GM12878 (cell line): ENCODE measurements around the gene NELFB. TPM values are rescaled to one million over a fixed set of nuclear protein-coding genes. Genes with fewer than 3 reads are reported as not detected.

ENCODE experiments used
- ATAC-seq: fragments of 200-7000 bp; cut with Tn5 transposase; 3 replicates; pipeline ENCODE4 v1.9.1; 2020; ENCODE audit warnings: mild to moderate bottlenecking, moderate library complexity
- BruUV-seq: library from RNA; stranded (reverse); fragments of 400-500 nt; replicated peaks from 2 replicates; lab custom pipeline; 2021; lab: Mats Ljungman, UMichigan
- CTCF ChIA-PET: fragments of 300-600 bp; sonication (Branson Sonifier 250); formaldehyde crosslinking; extraction: SDS; loops from one replicate; lab custom pipeline; 2021; ENCODE audit warnings: inconsistent platforms; lab: Yijun Ruan, JAX
- POLR2A ChIA-PET: fragments of 350-600 bp; formaldehyde crosslinking; extraction: SDS; loops from one replicate; lab custom pipeline; 2021; ENCODE audit warnings: inconsistent platforms; lab: Charles Lee
- RAD21 ChIA-PET: fragments of 300-600 bp; sonication (Branson Sonifier 250); formaldehyde crosslinking; loops from one replicate; lab custom pipeline; 2023; ENCODE audit warnings: antibody characterized with exemption; ENCODE audit not compliant: unreplicated experiment; lab: Charles Lee
- SMC1A ChIA-PET: fragments of 300-600 bp; sonication (Branson Sonifier 250); formaldehyde crosslinking; loops from one replicate; lab custom pipeline; 2023; ENCODE audit not compliant: unreplicated experiment, uncharacterized antibody; lab: Charles Lee
- DNase-seq: peaks from one replicate; pipeline ENCODE4 v3.0.0-alpha.2; 2011; ENCODE audit warnings: low read depth, low spot score
- FAIRE-seq: peaks from 3 replicates; lab custom pipeline; 2011; peaks lifted over from hg19 to GRCh38; lab: Jason Lieb, UNC
- H2AFZ ChIP-seq: 2 replicates; pipeline ENCODE4 v1.6.0; 2011; ENCODE audit warnings: low read depth, low read length, control low read depth; ENCODE audit not compliant: control insufficient read depth
- H3K27ac ChIP-seq: 2 replicates; pipeline ENCODE4 v1.5.1; 2011; ENCODE audit warnings: control low read depth; ENCODE audit not compliant: control insufficient read depth, insufficient read depth
- H3K27me3 ChIP-seq, 2 experiments: replicated peaks in 1 of 2; 2 replicates each; pipeline versions ENCODE4 v1.6.0 to v1.6.1; 2011; ENCODE audit warnings: low read length in 1 of 2; ENCODE audit not compliant: control insufficient read depth in 2 of 2, insufficient read depth in 2 of 2
- H3K36me3 ChIP-seq, 2 experiments: 2 replicates each; pipeline ENCODE4 v1.5.1; 2011; ENCODE audit warnings: low read length in 1 of 2; ENCODE audit not compliant: control insufficient read depth in 2 of 2, insufficient read depth in 2 of 2
- H3K4me1 ChIP-seq: 2 replicates; pipeline ENCODE4 v1.6.1; 2011; ENCODE audit warnings: mild to moderate bottlenecking, low read length, moderate library complexity, mixed read lengths; ENCODE audit not compliant: control insufficient read depth, insufficient read depth
- H3K4me2 ChIP-seq: 2 replicates; pipeline ENCODE4 v1.6.0; 2011; ENCODE audit warnings: control low read depth; ENCODE audit not compliant: control insufficient read depth, insufficient read depth
- H3K4me3 ChIP-seq: fragments of 200-600 bp; sonication (generic); 2 replicates; pipeline ENCODE4 v1.5.1; 2016
- H3K79me2 ChIP-seq: 2 replicates; pipeline ENCODE4 v1.6.0; 2011; ENCODE audit warnings: low read length; ENCODE audit not compliant: control insufficient read depth, insufficient read depth
- H3K9ac ChIP-seq: 2 replicates; pipeline ENCODE4 v1.8.0; 2011; ENCODE audit warnings: low read length, control low read depth, mixed read lengths; ENCODE audit not compliant: control insufficient read depth, insufficient read depth
- H3K9me3 ChIP-seq: replicated peaks from 3 replicates; pipeline ENCODE4 v1.5.1; 2011; ENCODE audit warnings: mild to moderate bottlenecking, low read length; ENCODE audit not compliant: control insufficient read depth, insufficient read depth
- H4K20me1 ChIP-seq: 2 replicates; pipeline ENCODE4 v1.6.0; 2011; ENCODE audit not compliant: control insufficient read depth, insufficient read depth
- BCLAF1 ChIP-seq: fragments of 450-650 bp; IDR thresholded peaks from 2 replicates; pipeline ENCODE4 v1.6.1; 2017; ENCODE audit warnings: antibody characterized with exemption, mild to moderate bottlenecking, moderate library complexity
- CHD2 ChIP-seq: IDR thresholded peaks from 2 replicates; pipeline ENCODE4 v1.6.1; 2011; ENCODE audit warnings: low read depth, low read length, improper control_type of control experiment, borderline replicate concordance
- ESRRA ChIP-seq: IDR thresholded peaks from 2 replicates; pipeline ENCODE4 v1.6.1; 2012; ENCODE audit warnings: mild to moderate bottlenecking, low read length, improper control_type of control experiment
- NFIC ChIP-seq: IDR thresholded peaks from 2 replicates; pipeline ENCODE4 v1.6.1; 2012; ENCODE audit warnings: low read depth, mild to moderate bottlenecking, inconsistent platforms, low read length, moderate library complexity
- POLR2A ChIP-seq: IDR thresholded peaks from 2 replicates; pipeline ENCODE4 v1.6.1; 2011; ENCODE audit warnings: low read depth, mild to moderate bottlenecking, low read length
- RFX5 ChIP-seq: IDR thresholded peaks from 2 replicates; pipeline ENCODE4 v1.6.1; 2011; ENCODE audit warnings: low read depth, low read length, improper control_type of control experiment
- WRNIP1 ChIP-seq: IDR thresholded peaks from 2 replicates; pipeline ENCODE4 v1.6.1; 2011; ENCODE audit warnings: low read depth, low read length, improper control_type of control experiment, borderline replicate concordance
- YBX1 ChIP-seq: fragments of 450-650 bp; IDR thresholded peaks from 2 replicates; pipeline ENCODE4 v1.6.1; 2016; ENCODE audit warnings: antibody characterized with exemption
- ZNF687 ChIP-seq: fragments of 450-650 bp; IDR thresholded peaks from 2 replicates; pipeline ENCODE4 v1.6.1; 2017; ENCODE audit warnings: mild to moderate bottlenecking, moderate library complexity
- WGBS: methylation state at CpG from one replicate; pipeline ENCODE4 v1.1.6; 2016; ENCODE audit warnings: low lambda C conversion rate; ENCODE audit not compliant: insufficient replicate concordance, insufficient coverage; ENCODE audit errors: missing lambda C conversion rate; 5-methylcytosine and 5-hydroxymethylcytosine counted together
- in situ Hi-C: fragments of 300-500 bp; cut with MboI; formaldehyde crosslinking; loops from 9 replicates; pipeline ENCODE4 v1.14.3; 2018; ENCODE audit warnings: mixed read lengths
- intact Hi-C: fragments of 100-400 bp; cut with micrococcal nuclease; formaldehyde crosslinking; loops from one replicate; pipeline ENCODE4 v1.14.2; 2022; ENCODE audit not compliant: unreplicated experiment
- polyA plus RNA-seq, 11 experiments: library from polyadenylated mRNA; depleted of rRNA in 4 of 11; unstranded in 6 of 11; stranded (reverse) in 5 of 11; fragments of >200 nt; fragmentation: Nextera tagmentation in 4 of 11; fragmentation: Illumina TruSeq in 1 of 11; extraction: Ambion mirVana in 4 of 11; extraction: Trizol in 1 of 11; gene quantifications; 1 replicate in 1 of 11; 2 replicates in 10 of 11; pipeline versions ENCODE4 v1.2.1 to v1.2.3, GENCODE V29; 2011 to 2016; ENCODE audit warnings: inconsistent platforms in 2 of 11, missing spikeins in 2 of 11, low read depth in 1 of 11
- total RNA-seq, 4 experiments: library from RNA; depleted of rRNA in 3 of 4; stranded (reverse); fragments of >200 nt in 3 of 4; fragmentation: Illumina TruSeq in 1 of 4; extraction: Trizol in 1 of 4; gene quantifications; 2 replicates each; pipeline versions ENCODE4 v1.2.1 to v1.2.3, GENCODE V29; 2013 to 2021
- TF ChIP-seq, protein P1 (sequence below): fragments of 450-650 bp; IDR thresholded peaks from 2 replicates; pipeline ENCODE4 v1.6.1; 2018; ENCODE audit warnings: mild to moderate bottlenecking, low read depth, moderate library complexity; ENCODE audit not compliant: partially characterized antibody
- TF ChIP-seq, protein P2 (sequence below): fragments of 450-650 bp; IDR thresholded peaks from 2 replicates; pipeline ENCODE4 v1.6.1; 2017; ENCODE audit warnings: mild to moderate bottlenecking

The NELFB gene
- total and polyA plus RNA-seq, 10 of the 15 experiments (the other 5 are each of a cell fraction or from before 2014, with no cell fraction given), result 0.19 to 63.4 (median 30.9) TPM

- no peak overlapping the region for H2AFZ ChIP-seq
- H3K27me3 ChIP-seq, result no peaks in the 10 kb centered on the region
- no peak overlapping the region for H3K4me3 ChIP-seq
- H3K27ac ChIP-seq, result no peak overlapping the region
- RAD21 ChIA-PET, result no interaction called here
- SMC1A ChIA-PET, result no interaction called here
- H3K4me1 ChIP-seq, result peaks cover 9% of the 10 kb centered on the region
- peaks cover 4% of the 10 kb centered on the region for H3K79me2 ChIP-seq
- CTCF ChIA-PET, result no interaction called here
- TF ChIP-seq RFX5 (no peak), NFIC (no peak), POLR2A (no peak), YBX1 (no peak), BCLAF1 (no peak), WRNIP1 (no peak), CHD2 (no peak), ZNF687 (no peak), ESRRA (no peak)
- TF ChIP-seq, protein P1, sequence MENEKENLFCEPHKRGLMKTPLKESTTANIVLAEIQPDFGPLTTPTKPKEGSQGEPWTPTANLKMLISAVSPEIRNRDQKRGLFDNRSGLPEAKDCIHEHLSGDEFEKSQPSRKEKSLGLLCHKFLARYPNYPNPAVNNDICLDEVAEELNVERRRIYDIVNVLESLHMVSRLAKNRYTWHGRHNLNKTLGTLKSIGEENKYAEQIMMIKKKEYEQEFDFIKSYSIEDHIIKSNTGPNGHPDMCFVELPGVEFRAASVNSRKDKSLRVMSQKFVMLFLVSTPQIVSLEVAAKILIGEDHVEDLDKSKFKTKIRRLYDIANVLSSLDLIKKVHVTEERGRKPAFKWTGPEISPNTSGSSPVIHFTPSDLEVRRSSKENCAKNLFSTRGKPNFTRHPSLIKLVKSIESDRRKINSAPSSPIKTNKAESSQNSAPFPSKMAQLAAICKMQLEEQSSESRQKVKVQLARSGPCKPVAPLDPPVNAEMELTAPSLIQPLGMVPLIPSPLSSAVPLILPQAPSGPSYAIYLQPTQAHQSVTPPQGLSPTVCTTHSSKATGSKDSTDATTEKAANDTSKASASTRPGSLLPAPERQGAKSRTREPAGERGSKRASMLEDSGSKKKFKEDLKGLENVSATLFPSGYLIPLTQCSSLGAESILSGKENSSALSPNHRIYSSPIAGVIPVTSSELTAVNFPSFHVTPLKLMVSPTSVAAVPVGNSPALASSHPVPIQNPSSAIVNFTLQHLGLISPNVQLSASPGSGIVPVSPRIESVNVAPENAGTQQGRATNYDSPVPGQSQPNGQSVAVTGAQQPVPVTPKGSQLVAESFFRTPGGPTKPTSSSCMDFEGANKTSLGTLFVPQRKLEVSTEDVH, result no peak
- TF ChIP-seq, protein P2, sequence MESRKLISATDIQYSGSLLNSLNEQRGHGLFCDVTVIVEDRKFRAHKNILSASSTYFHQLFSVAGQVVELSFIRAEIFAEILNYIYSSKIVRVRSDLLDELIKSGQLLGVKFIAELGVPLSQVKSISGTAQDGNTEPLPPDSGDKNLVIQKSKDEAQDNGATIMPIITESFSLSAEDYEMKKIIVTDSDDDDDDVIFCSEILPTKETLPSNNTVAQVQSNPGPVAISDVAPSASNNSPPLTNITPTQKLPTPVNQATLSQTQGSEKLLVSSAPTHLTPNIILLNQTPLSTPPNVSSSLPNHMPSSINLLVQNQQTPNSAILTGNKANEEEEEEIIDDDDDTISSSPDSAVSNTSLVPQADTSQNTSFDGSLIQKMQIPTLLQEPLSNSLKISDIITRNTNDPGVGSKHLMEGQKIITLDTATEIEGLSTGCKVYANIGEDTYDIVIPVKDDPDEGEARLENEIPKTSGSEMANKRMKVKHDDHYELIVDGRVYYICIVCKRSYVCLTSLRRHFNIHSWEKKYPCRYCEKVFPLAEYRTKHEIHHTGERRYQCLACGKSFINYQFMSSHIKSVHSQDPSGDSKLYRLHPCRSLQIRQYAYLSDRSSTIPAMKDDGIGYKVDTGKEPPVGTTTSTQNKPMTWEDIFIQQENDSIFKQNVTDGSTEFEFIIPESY, result no peak
- POLR2A ChIA-PET, result no interaction called here
- no peak for FAIRE-seq
- H3K4me2 ChIP-seq, result no peak overlapping the region
- BruUV-seq, result no TSS peak
- in situ Hi-C loops (no loop called here), intact Hi-C loops (no loop called here)
- ATAC-seq, result no peak
- H4K20me1 ChIP-seq, result no peaks in the 10 kb centered on the region
- no peak for DNase-seq
- H3K36me3 ChIP-seq, result no peaks in the 10 kb centered on the region
- WGBS, result 50% methylated on average over 14 of the region's 18 CpGs
- H3K9ac ChIP-seq, result no peak overlapping the region
- no peaks in the 10 kb centered on the region for H3K9me3 ChIP-seq
Measured at GRCh38 chr9:137250329-137251193, 4.6 kb upstream of the NELFB start.
